Heart left ventricle (tissue), 13 donors: ENCODE results near the gene ARHGEF26.

Source experiments
- POLR2A ChIP-seq, 2 donors: fragments of 450-650 bp; IDR thresholded peaks; one replicate each; pipeline ENCODE4 v1.6.1; 2017; ENCODE audit warnings: antibody characterized with exemption in 2 of 2, mild to moderate bottlenecking in 2 of 2, moderate library complexity in 2 of 2
- TF ChIP-seq, protein P1 (sequence below), 12 donors: fragments of 200-600 bp; sonication (generic) in 4 of 12; IDR thresholded peaks; one replicate each; pipeline versions ENCODE4 v1.5.0 to v1.8.0; 2018 to 2022; ENCODE audit warnings: antibody characterized with exemption in 12 of 12, mild to moderate bottlenecking in 5 of 12
- donor health status: ischemic (EF 13 %, LVEDD 7.1; RV severe dilation, severe dysfunction).
- donor health status: DM: no; HTN: yes; CAD: no.
- donor health status: DM: no; HTN: no; CAD: no.
- donor health status: ischemic (EF 25% LVEDD 6.9; RV normal size, moderate dysfunction).
- donor health status: ischemic (EF 25% LVEDD 5.7; RV mildly dilated, moderate dysfunction).
- donor health status: ischemic (EF 35%, LVEDD 5.7; RV mildly dilated, moderate dysfunction).
- donor health status: nonischemic (EF 11% LVEDD 7.7; RV severe dilation, severe dysfunction).
- donor health status: DM: yes; HTN: yes; CAD: no.
- donor health status: PGD.
- donor health status: ischemic (EF 29% LVEDD 5.4; RV normal size, mild dysfunction).
- donor health status: nonischemic (EF 23%, LVEDD 6.1; RV moderate dilation, normal function).

DNA sequence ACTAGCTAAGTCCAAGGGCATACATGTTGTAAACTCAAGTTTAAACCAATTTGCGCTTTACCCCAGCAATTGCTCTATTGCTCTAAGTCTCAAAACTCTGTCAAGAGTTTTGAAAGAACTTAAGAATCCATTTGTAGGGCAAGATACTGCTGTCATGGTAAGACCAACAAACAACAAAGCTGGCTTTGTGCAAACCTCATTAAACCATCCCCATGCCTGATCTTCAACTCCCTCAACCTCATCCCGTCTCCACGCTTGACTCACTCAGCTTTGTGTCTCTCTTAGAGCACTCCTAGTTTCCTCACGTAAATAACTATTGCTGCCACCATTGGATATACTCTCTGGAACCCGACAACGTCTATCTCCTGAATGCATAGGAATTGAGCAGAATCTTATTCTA is 20.6 kb upstream of the ARHGEF26 start:
- TF ChIP-seq, protein P1, sequence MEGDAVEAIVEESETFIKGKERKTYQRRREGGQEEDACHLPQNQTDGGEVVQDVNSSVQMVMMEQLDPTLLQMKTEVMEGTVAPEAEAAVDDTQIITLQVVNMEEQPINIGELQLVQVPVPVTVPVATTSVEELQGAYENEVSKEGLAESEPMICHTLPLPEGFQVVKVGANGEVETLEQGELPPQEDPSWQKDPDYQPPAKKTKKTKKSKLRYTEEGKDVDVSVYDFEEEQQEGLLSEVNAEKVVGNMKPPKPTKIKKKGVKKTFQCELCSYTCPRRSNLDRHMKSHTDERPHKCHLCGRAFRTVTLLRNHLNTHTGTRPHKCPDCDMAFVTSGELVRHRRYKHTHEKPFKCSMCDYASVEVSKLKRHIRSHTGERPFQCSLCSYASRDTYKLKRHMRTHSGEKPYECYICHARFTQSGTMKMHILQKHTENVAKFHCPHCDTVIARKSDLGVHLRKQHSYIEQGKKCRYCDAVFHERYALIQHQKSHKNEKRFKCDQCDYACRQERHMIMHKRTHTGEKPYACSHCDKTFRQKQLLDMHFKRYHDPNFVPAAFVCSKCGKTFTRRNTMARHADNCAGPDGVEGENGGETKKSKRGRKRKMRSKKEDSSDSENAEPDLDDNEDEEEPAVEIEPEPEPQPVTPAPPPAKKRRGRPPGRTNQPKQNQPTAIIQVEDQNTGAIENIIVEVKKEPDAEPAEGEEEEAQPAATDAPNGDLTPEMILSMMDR (IDR thresholded peaks at IDR 0.05), result no peak
- no peak for TF ChIP-seq POLR2A (IDR thresholded peaks at IDR 0.05)
